GM21723 (cell line): ENCODE measurements around the gene ZDHHC1.

Experiments used
- ATAC-seq: cut with Tn5 transposase; IDR thresholded peaks from one replicate; pipeline ENCODE4 v1.9.1; 2021; ENCODE audit warnings: mild to moderate bottlenecking, moderate library complexity; ENCODE audit not compliant: unreplicated experiment

Gene ZDHHC1

GRCh38 chr16:67411339-67411738, 4.9 kb downstream of the ZDHHC1 start:
- no peak for ATAC-seq

GRCh38 chr16:67409631-67410030, 6.6 kb downstream of the ZDHHC1 start:
- no peak for ATAC-seq

GRCh38 chr16:67407788-67408452, 8.4 kb downstream of the ZDHHC1 start:
- no peak for ATAC-seq

GRCh38 chr16:67407176-67407787, 9.0 kb downstream of the ZDHHC1 start:
- no peak for ATAC-seq

- ATAC-seq = no peak
These were observed 9.9 kb downstream of the ZDHHC1 start for GRCh38 chr16:67406111-67406971.

GRCh38 chr16:67405336-67405735, 10.9 kb downstream of the ZDHHC1 start:
- ATAC-seq = no peak

- no peak for ATAC-seq
These were observed 11.5 kb downstream of the ZDHHC1 start for GRCh38 chr16:67404740-67405226.

- ATAC-seq = no peak
These were observed 12.2 kb downstream of the ZDHHC1 start for GRCh38 chr16:67403976-67404555.

- ATAC-seq = no peak
These were observed 15.4 kb downstream of the ZDHHC1 start for GRCh38 chr16:67400901-67401300.

- no peak for ATAC-seq
These were observed 16.2 kb downstream of the ZDHHC1 start for GRCh38 chr16:67399749-67400704.

GRCh38 chr16:67399218-67399733, 17.0 kb downstream of the ZDHHC1 start:
- no peak for ATAC-seq

GRCh38 chr16:67398546-67399217, 17.6 kb downstream of the ZDHHC1 start:
- ATAC-seq = no peak

GRCh38 chr16:67397812-67398545, 18.3 kb downstream of the ZDHHC1 start:
- ATAC-seq = no peak

- ATAC-seq = no peak
These were observed 19.1 kb downstream of the ZDHHC1 start for GRCh38 chr16:67397036-67397801.

GRCh38 chr16:67396159-67397035, 19.9 kb downstream of the ZDHHC1 start:
- ATAC-seq = no peak

GRCh38 chr16:67395458-67396158, 20.7 kb downstream of the ZDHHC1 start:
- no peak for ATAC-seq
